Aorta (tissue), 5 donors: ENCODE results near the gene WDR59. TPM values are rescaled to one million over a fixed set of nuclear protein-coding genes. Genes with fewer than 3 reads are reported as not detected.
"Not testable (repeated sequence)": the region's sequence is repeated elsewhere in the genome, so short reads cannot be mapped to it uniquely, and the experiment has no call there.

Experiments
- ATAC-seq: fragments of 200-7000 bp; cut with Tn5 transposase; one replicate; pipeline ENCODE4 v1.9.1; 2022; ENCODE audit warnings: moderate library complexity; ENCODE audit not compliant: low FRiP score
- DNase-seq, 2 donors: peaks; one replicate each; pipeline ENCODE4 v3.0.0-alpha.2; 2020
- H3K27ac ChIP-seq, 2 donors: one replicate each; pipeline ENCODE4 v1.5.1; 2013; ENCODE audit warnings: low read length in 2 of 2, mild to moderate bottlenecking in 2 of 2, moderate library complexity in 2 of 2, control low read depth in 1 of 2, inconsistent platforms in 1 of 2, low read depth in 1 of 2
- H3K27me3 ChIP-seq, 2 donors: one replicate each; pipeline ENCODE4 v1.6.1; 2013; ENCODE audit warnings: control low read depth in 1 of 2, low read length in 1 of 2, mild to moderate bottlenecking in 1 of 2, moderate library complexity in 1 of 2; ENCODE audit not compliant: insufficient read depth in 2 of 2, control insufficient read depth in 1 of 2
- H3K36me3 ChIP-seq, 2 donors: one replicate each; pipeline ENCODE4 v1.6.1; 2013; ENCODE audit warnings: control low read depth in 1 of 2, low read length in 1 of 2, mild to moderate bottlenecking in 1 of 2; ENCODE audit not compliant: insufficient read depth in 2 of 2, control insufficient read depth in 1 of 2
- H3K4me1 ChIP-seq, 2 donors: one replicate each; pipeline ENCODE4 v1.6.1; 2013; ENCODE audit warnings: low read length in 2 of 2, control low read depth in 1 of 2, mild to moderate bottlenecking in 1 of 2, moderate library complexity in 1 of 2; ENCODE audit not compliant: insufficient read depth in 2 of 2, control insufficient read depth in 1 of 2
- H3K4me3 ChIP-seq, 2 donors: one replicate each; pipeline ENCODE4 v1.5.1; 2013; ENCODE audit warnings: low read length in 2 of 2, control low read depth in 1 of 2, mild to moderate bottlenecking in 1 of 2
- H3K9me3 ChIP-seq: one replicate; pipeline ENCODE4 v1.6.1; 2013; ENCODE audit warnings: mild to moderate bottlenecking, low read length; ENCODE audit not compliant: control insufficient read depth
- WGBS, 2 donors: extraction: QIAGEN DNeasy Blood & Tissue Kit; methylation state at CpG; one replicate each; pipeline ENCODE4 v1.1.7; 2013; 5-methylcytosine and 5-hydroxymethylcytosine counted together
- intact Hi-C, 2 donors: fragments of 100-400 bp; cut with DNase I; formaldehyde crosslinking; loops; one replicate each; pipeline versions ENCODE4 v1.14.2 to v1.15.0; 2022
- long read RNA-seq, 2 donors: library from polyadenylated mRNA; unstranded; transcript quantifications; one replicate each; pipeline ENCODE4 v2.0.0, GENCODE V29; 2020 to 2021
- polyA plus RNA-seq, 2 donors: library from polyadenylated mRNA; stranded (reverse); fragments of 200-250 nt; gene quantifications; one replicate each; pipeline ENCODE4 v1.2.3, GENCODE V29; 2013
- total RNA-seq, 2 donors: library from RNA; stranded (reverse); fragmentation: NEBNext Ultra II Directional; extraction: Animal tissue kit (Norgen Biotek cat#: 25700); gene quantifications; one replicate each; pipeline ENCODE4 v1.2.1, GENCODE V29; 2021
- donor health status: healthy with polysubstance abuse.
- donor health status: Bipolar disorder and iron deficiency.
- donor health status: DM: no; HTN: no; CAD: no.
- donor health status: DM: no; HTN: no; CAD: no.
- donor health status: DM: yes; HTN: yes; CAD: no.

Gene WDR59
- total RNA-seq (10 to 100 TPM; 62.6 to 78.1 TPM), polyA plus RNA-seq (10 to 100 TPM; 12.8 to 34.1 TPM)
- long read RNA-seq, donor 1, partial matches to known transcripts: 12 of 19 reads
- long read RNA-seq, donor 1, other reads (novel, unspliced or antisense): 6 of 19 reads
- long read RNA-seq, donor 2, full-length matches to known transcripts: 2 of 17 reads
- long read RNA-seq, donor 2, partial matches to known transcripts: 7 of 17 reads
- long read RNA-seq, donor 2, other reads (novel, unspliced or antisense): 8 of 17 reads

DNA sequence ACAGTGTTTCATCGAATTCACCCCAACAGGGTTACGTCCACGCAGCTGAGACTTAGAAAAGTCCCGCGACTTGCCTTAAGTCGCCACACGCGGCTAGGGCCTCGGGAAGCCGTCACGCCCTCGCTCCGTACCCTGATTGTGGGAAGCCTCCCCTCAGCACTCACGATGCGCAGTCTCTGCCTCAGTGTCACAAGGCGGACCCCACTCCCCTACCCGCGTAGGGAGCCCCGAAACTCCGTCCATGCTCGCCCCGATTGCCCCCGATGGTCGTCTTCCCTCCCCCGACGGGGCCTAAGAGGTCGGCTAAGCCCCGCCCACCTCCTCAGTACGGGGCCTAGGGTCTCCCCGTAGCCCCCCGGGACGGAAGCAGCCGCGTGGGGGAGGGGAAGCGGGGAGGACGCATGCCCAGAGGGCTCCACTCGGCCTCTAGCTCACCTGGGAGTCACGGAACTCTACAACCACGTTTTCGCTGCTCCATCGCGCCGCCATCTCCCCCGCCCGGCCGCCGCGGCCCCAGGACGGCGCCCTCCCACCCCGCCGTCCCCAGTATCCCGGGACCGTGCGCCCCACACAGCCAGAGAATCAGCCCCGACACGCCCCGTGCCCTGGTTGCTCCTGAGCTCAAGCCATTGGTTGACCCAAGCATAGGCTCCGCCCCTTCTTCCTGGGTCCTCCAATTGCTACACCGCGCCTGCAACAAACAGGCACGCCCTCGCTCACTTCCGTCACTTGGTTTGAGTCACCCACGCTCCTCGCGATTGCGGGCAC lies at the start of gene WDR59:
WDR59 (minus strand) TSS at position 595 of the 768 bp plus-strand sequence; CDS start at position 489, 106 bp downstream.
- 0 to 1% methylated on average over 58 to 68 of the region's 68 CpGs for WGBS, 2 donors
- DNase-seq (peak; percentile 99 to 100), ATAC-seq (peak; percentile 100)
- no peaks in the 10 kb centered on the region for H3K4me1 ChIP-seq
- H3K36me3 ChIP-seq: no peaks in the 10 kb centered on the region
- intact Hi-C loops: no loop called here
- no peak within 1 kb of the TSS for H3K27ac ChIP-seq
- no peaks in the 10 kb centered on the region for H3K27me3 ChIP-seq
- H3K4me3 ChIP-seq: peak within 1 kb of the TSS; percentile 62 to 75
- H3K9me3 ChIP-seq: no peaks in the 10 kb centered on the region

- Histone ChIP-seq H3K9me3 (no peaks in the 10 kb centered on the region), H3K27ac (no peak overlapping the region), H3K4me1 (peaks cover 0 to under 1% of the 10 kb centered on the region in 2 donors), H3K4me3 (no peak overlapping the region), H3K27me3 (no peaks in the 10 kb centered on the region), H3K36me3 (no peaks in the 10 kb centered on the region)
- intact Hi-C loops: no loop called here
- DNase-seq (no peak), ATAC-seq (no peak)
These were observed 47.7 kb upstream of the WDR59 start for GRCh38 chr16:75032655-75033054.

- DNase-seq: no peak
- no peak overlapping the region for H3K27ac ChIP-seq
- H3K4me1 ChIP-seq: peaks cover 4 to 10% of the 10 kb centered on the region in 2 donors
- ATAC-seq: no peak
- H3K4me3 ChIP-seq: no peak overlapping the region
- no peaks in the 10 kb centered on the region for H3K9me3 ChIP-seq
- intact Hi-C loops: no loop called here
- no peaks in the 10 kb centered on the region for H3K27me3 ChIP-seq
- H3K36me3 ChIP-seq: no peaks in the 10 kb centered on the region
These were observed 44.9 kb upstream of the WDR59 start for GRCh38 chr16:75029854-75030253.

DNA sequence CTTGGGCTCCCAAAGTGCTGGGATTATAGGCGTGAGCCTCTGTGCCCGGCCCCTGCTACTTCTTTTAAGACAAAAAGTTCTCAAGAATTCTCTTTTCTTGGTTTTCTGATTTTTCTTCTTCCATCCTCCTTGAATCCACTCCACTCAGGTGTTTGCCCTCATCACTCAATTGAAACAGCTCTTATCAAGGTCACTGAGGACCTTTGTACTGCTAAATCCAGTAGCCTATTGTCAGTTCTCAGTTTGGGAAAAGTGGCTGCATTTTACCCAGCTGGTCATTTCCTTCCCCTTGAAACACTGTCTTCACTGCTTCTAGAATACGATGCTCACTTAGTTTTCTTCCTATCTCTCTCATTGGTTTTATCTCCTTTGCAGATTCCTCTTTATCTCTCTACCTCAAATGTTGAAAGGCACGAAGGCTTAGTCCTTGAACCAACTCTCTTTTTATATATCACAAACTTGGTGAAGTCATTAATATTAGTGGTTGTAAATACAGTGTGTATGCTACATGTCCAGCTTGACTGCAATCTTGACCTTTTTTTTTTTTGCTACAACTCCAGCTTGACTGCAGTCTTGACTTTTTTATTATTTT lies 43.7 kb upstream of the WDR59 start:
- WGBS, 2 donors: 95 to 97% methylated on average over 4 of the region's 4 CpGs
- no peak overlapping the region for H3K27ac ChIP-seq
- DNase-seq (no peak), ATAC-seq (no peak)
- intact Hi-C loops: no loop called here
- no peaks in the 10 kb centered on the region for H3K36me3 ChIP-seq
- H3K27me3 ChIP-seq: no peaks in the 10 kb centered on the region
- peaks cover 4 to 10% of the 10 kb centered on the region in 2 donors for H3K4me1 ChIP-seq
- no peak overlapping the region for H3K4me3 ChIP-seq
- no peaks in the 10 kb centered on the region for H3K9me3 ChIP-seq

- intact Hi-C loops: no loop called here
- ATAC-seq (no peak), DNase-seq (no peak)
- no peak overlapping the region for H3K4me3 ChIP-seq
- 93 to 97% methylated on average over 6 of the region's 6 CpGs for WGBS, 2 donors
- no peak overlapping the region for H3K27ac ChIP-seq
- peaks cover 4 to 10% of the 10 kb centered on the region in 2 donors for H3K4me1 ChIP-seq
- H3K27me3 ChIP-seq: no peaks in the 10 kb centered on the region
- no peaks in the 10 kb centered on the region for H3K36me3 ChIP-seq
- H3K9me3 ChIP-seq: no peaks in the 10 kb centered on the region
These were observed 42.8 kb upstream of the WDR59 start for GRCh38 chr16:75027520-75028300.

DNA sequence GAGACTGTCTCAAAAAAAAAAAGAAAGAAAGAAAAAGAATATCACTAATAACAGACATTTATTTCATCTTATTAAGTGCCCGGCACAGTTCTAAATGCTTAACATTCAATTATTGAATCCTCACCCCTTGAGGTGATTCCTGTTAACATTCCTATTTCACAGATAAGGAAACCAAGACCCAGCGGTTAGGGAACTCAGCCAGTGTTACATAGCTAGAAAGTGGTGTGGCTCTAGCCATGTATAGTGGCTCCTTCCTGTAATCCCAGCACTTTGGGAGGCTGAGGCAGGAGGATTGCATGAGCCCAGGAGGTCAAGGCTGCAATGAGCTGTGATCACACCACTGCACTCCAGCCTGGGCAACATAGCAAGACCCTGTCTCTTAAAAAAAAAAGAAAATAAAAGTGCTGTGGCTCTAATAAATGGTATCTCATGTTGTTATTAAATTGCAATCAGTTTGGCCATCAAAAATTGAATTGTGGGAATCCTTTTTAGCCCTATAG lies 42.0 kb upstream of the WDR59 start:
- Histone ChIP-seq H3K27me3 (no peaks in the 10 kb centered on the region), H3K9me3 (no peaks in the 10 kb centered on the region), H3K27ac (peak overlapping the region in 1 of 2 donors; percentile 80), H3K4me3 (no peak overlapping the region), H3K36me3 (no peaks in the 10 kb centered on the region), H3K4me1 (peaks cover 4 to 10% of the 10 kb centered on the region in 2 donors)
- 90 to 95% methylated on average over 2 of the region's 2 CpGs for WGBS, 2 donors
- ATAC-seq (no peak), DNase-seq (no peak)
- intact Hi-C loops: no loop called here

DNA sequence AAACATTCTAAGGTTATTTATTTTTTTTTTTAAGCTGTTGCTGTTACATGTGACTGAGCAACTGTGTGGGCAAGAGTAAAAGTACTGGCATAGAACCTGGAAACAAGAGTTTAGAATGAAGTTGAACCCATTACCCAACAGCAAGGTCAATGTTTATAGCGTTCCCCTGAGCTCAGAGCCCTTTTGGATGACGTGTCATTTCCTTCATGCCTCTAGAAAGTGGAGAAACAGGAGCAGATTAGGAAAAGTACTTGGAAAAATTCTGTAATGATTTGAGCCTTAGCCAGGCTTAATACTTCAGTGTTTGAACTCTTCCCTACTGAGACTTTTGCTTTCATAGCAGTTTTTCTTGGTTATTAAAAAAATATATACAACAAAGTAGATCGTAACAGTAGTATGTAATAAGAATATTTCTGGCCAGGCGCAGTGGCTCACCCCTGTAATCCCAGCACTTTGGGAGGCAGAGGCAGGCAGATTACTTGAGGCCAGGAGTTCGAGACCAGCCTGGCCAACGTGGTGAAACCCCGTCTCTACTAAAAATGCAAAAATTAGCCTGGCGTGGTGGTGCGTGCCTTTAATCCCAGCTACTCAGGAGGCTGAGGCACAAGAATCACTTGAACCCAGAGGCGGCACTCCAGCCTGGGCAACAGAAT lies 41.4 kb upstream of the WDR59 start:
- WGBS, 2 donors: 37 to 44% methylated on average over 10 of the region's 10 CpGs
- intact Hi-C loops, H3K36me3 ChIP-seq, H3K4me3 ChIP-seq, H3K9me3 ChIP-seq, H3K27me3 ChIP-seq: not testable (repeated sequence)
- Histone ChIP-seq H3K4me1 (peaks cover 4 to 10% of the 10 kb centered on the region in 2 donors), H3K27ac (peak overlapping the region in 1 of 2 donors; percentile 80)
- ATAC-seq (peak; percentile 94), DNase-seq (peak in 1 of 2 donors; percentile 53)

DNA sequence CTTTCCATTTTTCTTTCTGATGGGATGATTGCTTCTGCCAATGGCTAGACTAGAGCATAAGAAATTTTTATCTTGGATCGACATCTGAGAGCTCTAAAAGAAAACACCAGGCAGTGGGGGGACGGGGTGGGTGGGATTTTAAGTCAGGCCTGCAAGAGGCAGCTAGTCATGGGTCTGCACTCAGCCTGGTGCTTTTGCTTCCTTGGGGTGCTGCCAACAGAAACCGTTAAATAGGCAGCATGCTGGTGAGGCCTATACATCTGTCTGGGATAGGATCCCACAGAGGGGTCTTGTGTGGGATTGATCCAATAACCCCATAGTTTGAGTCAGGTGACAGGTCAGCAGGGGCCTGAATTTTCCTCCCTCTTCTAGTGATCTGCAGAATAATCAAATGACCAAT lies 40.8 kb upstream of the WDR59 start:
- no peak for DNase-seq
- peak overlapping the region; percentile 14 to 93 for H3K27ac ChIP-seq
- H3K4me3 ChIP-seq: no peak overlapping the region
- H3K27me3 ChIP-seq: no peaks in the 10 kb centered on the region
- 17 to 26% methylated on average over 3 of the region's 3 CpGs for WGBS, 2 donors
- H3K4me1 ChIP-seq: peaks cover 4 to 10% of the 10 kb centered on the region in 2 donors
- ATAC-seq: peak; percentile 47
- no peaks in the 10 kb centered on the region for H3K36me3 ChIP-seq
- intact Hi-C loops: no loop called here
- H3K9me3 ChIP-seq: no peaks in the 10 kb centered on the region
